CD4-positive, alpha-beta T cell treated with Interleukin-10 for 1 hour (primary cell): ENCODE data around the gene ST7.
"Not testable (repeated sequence)": the region's sequence is repeated elsewhere in the genome, so short reads cannot be mapped to it uniquely, and the experiment has no call there.

ENCODE experiments used
- DNase-seq: peaks from one replicate; pipeline ENCODE4 v3.0.0-alpha.2; 2020

ST7 gene

GRCh38 chr7:116951366-116952292 lies 1.7 kb upstream of the ST7 start:
- no peak for DNase-seq

DNA sequence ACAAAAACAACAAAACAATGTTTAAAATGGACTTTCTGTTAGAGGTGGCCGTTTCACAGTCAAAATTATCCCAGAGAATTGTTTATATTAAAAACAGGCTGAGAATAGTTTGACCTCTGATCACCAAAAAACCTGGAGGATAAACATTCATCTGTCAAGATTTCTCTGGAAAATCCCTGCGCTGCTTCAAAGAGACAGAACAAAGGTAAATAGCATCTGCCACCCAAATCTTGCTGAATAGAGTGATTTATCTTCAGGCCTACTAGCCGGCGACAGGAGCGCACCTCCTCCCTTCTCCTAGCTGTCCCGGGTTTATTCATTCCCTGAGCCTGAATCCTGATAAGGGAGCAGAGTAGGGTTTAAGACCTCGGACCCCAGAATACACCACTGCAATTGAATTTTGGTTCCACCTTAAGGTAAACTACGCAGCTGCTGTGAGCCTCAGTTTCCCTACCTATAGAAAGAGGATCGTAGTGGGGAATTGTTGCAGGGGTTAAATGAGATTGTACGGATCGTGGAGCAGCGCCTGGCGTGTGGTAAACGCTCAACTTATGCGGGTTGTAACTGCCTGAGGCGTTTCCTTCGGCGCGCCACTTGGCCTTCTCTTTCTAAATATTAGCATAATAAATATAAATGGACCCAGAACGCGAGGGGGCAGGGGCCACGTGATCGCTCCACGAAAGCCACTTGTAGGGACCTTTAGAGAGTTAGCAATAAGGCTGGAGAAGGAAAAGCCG lies 498 bp upstream of the ST7 start:
- DNase-seq = no peak

- peak; percentile 33 for DNase-seq
These were observed 871 bp downstream of the ST7 start for GRCh38 chr7:116953906-116954838.

DNA sequence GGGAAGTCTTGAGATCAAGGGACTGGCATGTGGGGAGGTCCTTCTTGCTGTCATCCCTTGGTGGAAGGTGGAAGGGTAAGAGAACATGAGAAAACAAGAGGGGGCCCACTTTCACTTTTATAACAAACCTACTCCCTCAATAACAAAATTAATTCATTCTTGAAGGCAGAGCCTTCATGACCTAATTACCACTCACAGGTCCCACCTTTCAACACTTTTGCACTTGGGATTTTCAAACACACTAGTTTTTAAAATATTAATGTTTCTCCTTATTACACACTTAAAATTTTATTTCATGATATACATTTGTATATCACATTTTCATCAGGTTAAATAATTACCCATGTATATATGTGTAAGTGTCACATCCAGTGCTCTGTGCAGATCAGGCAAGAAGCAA lies 2.0 kb downstream of the ST7 start:
- no peak for DNase-seq

GRCh38 chr7:116955801-116956476 lies 2.6 kb downstream of the ST7 start:
- no peak for DNase-seq

DNA sequence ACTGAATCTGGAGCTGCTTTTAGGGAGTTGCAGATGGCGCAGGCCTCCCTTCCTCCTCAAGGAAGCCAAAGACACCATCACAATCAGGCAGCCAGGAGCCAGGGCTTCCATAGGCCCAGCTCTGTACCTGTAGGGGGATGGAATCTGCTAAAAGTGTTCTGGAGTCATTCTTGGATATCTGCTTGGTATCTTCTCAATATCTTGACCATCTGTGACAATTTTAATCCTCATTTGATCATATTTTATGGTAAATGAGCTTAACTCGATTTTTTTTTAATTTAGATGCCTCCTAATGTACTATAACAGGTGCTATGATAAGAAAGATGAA lies 3.1 kb downstream of the ST7 start:
- no peak for DNase-seq

GRCh38 chr7:116957874-116958273 lies 4.6 kb downstream of the ST7 start:
- no peak for DNase-seq

- peak; percentile 37 for DNase-seq
These were observed 8.8 kb downstream of the ST7 start for GRCh38 chr7:116961966-116962673.

DNA sequence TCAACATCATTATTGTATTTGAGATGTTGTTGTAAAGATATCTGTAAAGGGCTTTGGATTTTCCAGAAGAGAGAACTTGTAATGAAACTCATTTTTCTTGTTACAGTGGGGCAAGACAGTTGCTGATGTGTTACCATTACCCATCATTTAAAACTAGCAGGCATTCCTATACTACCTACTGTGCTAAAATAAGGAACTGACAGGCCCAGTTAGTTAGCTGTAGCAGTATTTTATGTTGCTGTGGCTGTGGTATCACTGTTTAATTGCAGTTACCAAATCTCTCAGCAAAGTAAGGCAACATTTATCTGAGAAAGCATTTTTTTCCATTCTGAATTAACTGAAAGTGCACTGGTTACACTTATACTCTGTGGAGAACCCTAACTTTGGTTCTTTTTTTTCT lies 9.9 kb downstream of the ST7 start:
- no peak for DNase-seq

DNA sequence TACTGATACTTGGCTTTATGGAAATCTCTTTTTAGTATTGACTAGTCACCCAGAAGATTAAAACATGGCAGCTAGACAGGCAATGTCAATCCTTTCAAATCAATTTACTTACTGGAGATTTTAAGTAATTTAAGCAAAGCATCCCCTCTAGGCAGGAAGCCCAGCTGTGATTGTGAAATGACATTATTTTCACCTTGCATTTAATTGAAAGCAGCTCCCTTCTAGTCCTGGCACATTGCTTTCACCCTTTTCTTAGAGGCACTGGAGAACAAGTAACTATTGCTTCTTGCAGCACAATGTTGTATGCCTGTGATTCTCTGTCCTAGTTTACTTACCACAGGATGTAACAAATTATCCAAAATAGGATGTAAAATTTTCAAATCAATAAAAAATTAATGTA lies 13.3 kb downstream of the ST7 start:
- DNase-seq = no peak

DNA sequence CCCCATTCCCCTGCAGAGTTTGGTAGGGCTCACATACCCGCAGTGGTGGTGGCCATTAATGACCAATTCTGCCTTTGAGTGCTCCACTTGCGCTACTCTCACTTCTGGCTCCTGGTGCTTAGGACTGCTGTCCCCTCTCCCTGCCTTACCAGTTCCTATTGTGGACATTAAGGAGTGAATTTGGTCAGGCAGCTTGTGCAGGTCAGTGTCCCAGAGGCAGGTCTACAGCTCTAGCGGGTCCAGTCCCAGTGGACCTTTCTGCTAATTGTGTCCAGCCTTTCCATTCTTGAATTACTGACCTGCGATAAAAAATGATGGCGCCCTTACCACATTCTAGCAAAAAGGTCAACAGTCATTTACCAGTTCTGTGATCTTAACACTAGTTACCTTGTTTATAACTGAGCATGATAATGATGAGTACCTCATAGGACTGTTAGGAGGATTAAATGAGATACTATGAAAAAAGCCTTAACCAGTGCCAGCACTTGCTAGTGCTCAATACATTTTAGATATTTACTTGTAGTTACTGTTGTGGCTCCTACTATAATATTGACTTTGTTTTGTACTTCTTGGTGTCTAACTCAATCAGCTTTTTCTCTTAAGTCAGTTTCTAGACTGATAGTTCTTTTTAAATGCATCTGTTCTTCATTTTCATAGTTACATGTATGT lies 14.1 kb downstream of the ST7 start:
- DNase-seq = no peak

DNA sequence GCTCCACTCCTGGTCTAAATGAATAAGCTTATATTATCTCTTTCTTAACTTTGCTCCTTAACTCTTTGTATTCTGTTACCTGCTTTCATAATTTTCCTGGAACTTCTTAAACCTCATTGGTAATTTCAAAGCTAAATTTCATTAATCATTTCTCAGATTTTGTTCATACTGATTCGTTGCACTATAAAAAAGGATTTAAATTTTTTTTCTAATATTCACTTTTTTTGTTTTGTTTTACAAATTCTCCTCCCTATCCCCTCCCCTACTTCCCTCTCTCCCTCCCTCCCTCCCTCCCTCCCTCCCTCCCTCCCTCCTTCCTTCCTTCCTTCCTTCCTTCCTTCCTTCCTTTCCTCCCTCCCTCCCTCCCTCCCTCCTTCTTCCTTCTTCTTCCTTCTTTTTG lies 14.7 kb downstream of the ST7 start:
- no peak for DNase-seq

DNA sequence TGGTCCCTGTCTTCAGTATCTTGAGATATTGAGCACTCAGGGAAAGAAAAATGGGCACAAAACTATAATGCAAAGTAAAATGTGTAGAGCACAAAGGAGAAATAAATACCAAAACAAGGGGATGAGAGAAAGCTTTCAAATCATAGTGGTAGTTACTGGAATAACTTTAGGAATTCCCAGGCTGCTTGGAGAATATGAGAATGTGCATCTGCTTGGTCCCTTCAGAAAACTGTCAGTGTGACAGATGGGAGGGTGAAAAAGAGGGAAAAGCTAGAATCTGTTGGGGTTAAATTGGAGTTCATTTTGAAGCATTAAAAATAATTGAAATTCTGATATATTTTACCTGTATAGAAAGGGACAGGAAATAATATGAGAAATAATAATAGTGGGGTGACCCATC lies 15.3 kb downstream of the ST7 start:
- no peak for DNase-seq

GRCh38 chr7:116969371-116969902 lies 16.1 kb downstream of the ST7 start:
- DNase-seq = no peak

DNA sequence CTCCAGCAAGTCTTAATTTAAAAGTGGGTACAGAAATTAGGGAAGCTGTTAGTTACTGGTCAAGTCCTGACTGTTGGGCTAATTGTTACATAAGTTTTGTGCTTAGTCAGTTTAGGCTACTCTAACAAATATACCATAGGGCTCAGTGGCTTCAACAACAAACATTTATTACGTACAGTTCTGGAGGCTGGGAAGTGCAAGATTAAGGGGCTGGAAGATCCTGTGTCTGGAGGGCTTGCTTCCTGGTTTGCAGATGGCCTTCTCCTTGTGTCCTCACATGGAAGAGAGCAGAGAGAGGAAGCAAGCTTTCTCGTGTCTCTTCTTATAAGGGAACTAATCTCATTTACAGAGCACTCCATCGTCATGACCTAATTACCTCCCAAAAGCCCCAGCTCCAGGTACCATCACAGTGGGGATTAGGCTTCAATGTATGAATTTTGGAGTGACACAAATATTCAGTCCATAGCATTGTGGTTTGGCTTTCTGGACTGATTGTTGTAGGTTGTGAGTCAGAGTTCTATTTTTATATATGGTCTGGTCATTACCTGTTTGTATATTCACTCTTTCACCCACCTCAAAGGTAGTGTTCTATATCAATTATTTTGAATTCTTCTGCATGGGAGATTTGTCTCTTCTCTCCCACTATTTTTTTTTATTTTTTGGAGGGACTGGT lies 17.1 kb downstream of the ST7 start:
- DNase-seq = no peak

GRCh38 chr7:116971153-116971552 lies 17.9 kb downstream of the ST7 start:
- DNase-seq = not testable (repeated sequence)

GRCh38 chr7:116971869-116972268 lies 18.6 kb downstream of the ST7 start:
- DNase-seq = no peak

GRCh38 chr7:116975024-116975423 lies 21.7 kb downstream of the ST7 start:
- not testable (repeated sequence) for DNase-seq

- DNase-seq = no peak
These were observed 23.9 kb downstream of the ST7 start for GRCh38 chr7:116977172-116977571.

GRCh38 chr7:116978006-116978405 lies 24.7 kb downstream of the ST7 start:
- DNase-seq = no peak
